Body of pancreas (tissue), 4 donors: ENCODE data around the gene SCRT2.

Source experiments
- CTCF ChIP-seq, 7 experiments: fragments of 450-650 bp in 4 of 7; fragments of 200-600 bp in 3 of 7; sonication (generic) in 3 of 7; IDR thresholded peaks; one replicate each; pipeline ENCODE4 v1.5.1; 2016 to 2019; ENCODE audit warnings: antibody characterized with exemption in 7 of 7
- POLR2A ChIP-seq, 3 donors: fragments of 450-650 bp; IDR thresholded peaks; one replicate each; pipeline ENCODE4 v1.6.1; 2016; ENCODE audit warnings: antibody characterized with exemption in 3 of 3, mild to moderate bottlenecking in 2 of 3

DNA sequence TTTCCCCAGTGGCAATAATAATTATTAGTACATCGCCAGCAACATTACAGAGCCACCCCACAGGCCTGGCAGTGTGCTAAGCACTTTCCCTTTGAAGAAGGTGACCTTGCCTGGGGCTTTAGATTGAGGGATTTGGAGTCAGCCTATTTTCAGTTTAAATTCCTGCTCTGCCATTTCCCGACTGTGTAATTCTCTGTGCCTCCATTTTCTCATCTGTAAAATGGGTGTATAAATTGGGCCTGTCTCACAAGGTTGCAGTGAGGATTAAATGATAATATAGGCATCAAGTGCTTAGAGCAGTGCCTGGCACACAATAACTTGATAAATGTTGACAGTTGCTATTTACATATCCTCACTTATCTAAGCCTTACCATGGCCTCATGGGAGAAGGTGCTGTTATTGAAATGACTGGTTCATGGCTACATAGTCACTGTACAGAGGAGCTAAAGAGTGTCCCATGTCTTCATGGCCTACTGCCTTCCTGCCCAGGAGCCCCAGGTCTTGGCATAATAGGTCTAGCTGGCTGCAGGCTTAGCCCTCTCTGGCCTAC is 5.1 kb upstream of the SCRT2 start:
- TF ChIP-seq CTCF (IDR thresholded peaks at IDR 0.05) (no peak), POLR2A (IDR thresholded peaks at IDR 0.05) (no peak)
